ENCODE measurements around the gene PPP2R2C.

The PPP2R2C gene

DNA sequence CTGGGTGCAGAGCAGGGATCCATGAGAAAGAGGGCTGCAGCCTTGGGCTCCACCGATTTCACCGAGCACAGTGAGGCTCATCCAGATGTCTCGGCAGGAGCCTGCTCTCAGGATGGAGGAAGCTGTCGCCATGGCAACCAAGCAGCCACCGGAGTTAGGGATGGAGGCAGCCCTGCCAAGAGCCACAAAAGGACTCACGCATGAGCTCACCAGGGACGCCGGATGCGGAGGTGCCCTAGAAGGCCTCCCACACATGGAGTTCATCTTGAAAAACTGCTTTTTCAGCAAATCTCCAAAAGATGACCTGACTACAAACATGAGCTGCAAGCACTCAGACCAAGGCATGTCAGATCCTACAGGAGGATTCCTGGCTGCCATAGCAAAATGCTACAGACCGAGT, 112.0 kb downstream of the PPP2R2C start:
- no peak for DNase-seq

DNA sequence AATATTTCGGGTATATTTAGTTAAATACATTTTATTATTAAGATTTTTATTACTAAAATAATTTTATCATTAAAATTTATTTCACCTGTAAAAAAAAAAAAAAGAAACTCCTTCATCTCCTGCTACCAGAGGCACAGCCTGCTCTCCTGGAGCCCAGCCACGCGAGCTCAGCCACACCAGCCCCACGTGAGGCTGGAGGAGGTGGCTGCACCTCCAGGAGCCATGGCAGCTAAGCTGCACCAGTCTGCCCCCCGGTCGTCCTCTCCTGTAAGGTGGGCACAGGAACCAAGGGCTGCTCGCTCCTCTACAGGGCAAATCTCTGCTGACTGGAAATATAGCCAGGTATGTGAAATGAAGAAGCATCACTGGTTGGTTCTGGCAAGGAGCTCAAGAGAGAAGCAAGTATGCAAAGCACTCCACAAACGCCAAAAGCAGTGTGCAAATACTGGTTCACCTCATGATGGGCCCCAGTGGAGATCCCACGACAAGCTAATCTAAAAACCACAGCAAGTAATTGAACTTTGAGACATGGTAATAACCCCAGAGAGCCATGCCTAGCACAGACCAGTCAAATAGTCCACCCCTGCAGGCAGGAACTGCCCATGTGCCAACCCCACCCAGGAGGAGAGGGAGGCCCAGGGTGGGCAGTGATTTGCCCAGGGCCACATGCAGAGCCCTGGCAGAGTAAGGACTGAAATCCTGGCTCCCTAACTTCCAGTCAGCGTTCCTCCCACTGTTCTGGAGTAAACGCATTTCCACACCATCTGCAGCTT, 112.7 kb downstream of the PPP2R2C start:
- DNase-seq = no peak

DNA sequence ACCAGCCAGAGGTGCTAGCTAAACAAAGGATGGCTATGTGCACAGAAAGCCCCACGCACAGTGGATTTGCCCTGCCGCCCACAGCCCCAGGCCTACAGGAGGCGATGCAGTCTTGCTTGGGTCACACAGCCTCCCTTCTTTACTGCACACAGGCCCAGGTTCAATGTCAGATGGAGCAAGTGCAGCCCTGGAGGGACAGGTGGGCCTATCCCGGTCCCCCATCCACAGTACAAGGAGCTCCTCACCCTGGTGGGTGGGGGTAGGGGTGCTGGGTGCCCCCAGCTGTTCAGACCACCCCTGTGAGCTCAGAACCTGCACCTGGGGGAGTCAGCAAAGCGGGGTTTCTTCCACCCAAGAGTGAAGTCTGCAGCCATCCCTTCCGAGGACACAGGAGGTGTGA, 114.9 kb downstream of the PPP2R2C start:
- no peak for DNase-seq

DNA sequence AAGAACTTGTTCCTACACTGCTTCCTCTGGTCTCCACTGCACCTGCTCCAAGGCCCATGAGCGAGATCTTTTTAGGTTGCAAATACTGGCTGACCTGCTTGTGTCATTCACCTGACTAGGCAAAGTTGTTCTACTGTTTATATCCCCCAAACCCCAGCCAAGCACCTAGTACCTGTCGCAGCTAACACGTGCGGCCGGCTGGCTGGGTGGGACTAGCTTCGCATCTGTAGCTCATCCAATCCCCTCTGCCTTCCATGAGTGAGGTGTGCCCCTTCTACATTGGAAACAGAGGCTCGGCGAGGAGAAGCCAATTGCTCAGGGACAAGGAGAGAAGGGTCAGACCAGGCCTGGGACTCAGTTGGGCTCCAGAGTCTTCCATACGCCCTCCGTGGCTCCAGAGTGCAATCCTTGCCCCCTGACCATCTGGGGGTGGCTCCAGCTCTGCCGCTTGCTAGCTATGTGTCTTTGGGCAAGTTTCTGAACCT, 116.3 kb downstream of the PPP2R2C start:
- no peak for DNase-seq

DNA sequence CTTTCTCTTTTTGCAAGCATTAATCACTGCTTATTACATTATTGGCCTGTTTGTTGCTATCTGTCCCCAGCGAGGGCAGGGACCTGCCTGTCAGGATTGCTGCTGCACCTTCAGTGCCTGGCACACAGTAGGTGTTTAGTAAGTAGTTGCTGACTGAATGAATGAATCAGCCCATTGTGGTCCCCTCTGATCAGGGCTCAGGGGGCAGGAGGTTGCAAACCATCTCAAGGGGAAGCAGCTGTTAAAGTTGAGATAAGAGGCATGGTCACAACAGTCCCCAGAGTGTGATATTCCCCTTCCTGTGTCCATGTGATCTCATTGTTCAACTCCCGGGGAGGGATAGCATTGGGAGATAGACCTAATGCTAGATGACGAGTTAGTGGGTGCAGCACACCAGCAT, 117.4 kb downstream of the PPP2R2C start:
- no peak for DNase-seq

DNA sequence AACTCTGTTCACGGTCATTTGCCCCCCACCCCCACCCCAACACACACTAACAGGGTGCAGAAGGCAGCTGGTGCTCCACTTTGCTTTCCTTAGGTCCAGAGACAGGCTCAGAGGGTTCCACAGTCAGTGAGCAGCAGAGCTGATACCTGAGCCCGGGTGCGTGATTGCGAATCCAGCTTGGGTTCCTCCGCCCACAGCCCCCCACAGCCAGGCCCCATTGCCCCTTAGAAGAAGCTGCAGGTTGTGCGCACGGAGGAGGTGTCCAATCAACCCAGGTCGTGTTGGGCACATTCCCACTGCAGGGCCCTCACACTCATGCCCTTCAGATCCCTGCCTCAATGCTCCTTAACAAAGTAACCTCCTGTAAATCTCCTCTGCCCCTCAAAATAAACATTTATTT, 117.8 kb downstream of the PPP2R2C start:
- no peak for DNase-seq

DNA sequence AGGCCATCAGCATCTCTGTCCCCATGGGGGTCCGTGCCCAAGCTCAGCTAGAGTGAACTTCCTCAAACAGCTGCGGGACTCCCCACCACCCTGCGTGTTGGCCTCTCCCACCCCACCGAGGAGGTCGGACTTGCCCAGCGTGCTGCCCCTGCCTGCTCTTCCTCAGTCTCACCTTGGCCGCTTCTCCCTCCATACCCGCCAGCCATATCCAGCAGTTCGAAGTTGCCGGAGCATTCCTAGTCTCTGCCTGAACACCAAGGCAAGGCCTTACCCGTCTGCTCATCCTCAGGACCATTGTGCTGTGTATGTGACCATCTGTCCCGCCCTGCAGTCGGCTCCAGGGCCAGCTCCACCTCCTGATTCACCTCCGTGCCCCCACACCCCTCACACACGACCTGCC, 118.3 kb downstream of the PPP2R2C start:
- DNase-seq = no peak

DNA sequence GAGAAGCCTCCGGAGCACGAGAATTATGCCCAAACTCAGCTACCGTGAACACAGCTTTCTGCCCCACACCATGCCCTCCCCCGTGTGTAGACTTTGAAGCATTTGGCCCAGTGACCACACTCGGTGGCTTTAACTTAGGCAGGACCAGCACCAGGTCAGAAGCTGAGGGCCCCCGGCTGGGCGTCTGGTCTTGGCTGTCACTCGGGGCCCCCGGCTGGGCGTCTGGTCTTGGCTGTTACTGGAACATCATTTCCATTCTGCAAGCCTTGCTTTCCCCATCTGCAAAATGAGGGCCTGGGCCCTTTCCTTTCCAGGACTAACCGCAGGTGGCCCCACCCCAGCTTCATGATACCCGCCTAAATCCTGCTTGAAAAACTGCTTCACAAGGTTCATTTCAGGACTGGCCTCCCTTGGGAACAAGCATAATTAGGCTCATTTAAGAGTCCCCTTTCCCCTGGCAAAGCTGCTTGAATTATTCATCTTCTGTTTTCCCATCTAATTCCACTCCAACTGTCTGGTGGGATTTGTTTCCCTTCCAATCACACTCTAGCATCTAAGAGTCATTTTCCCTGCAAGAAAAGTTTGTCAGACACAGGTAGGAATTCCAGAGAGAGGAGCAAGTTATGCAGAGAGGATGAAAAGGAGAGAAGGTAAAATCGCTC, 120.3 kb downstream of the PPP2R2C start:
- no peak for DNase-seq

DNA sequence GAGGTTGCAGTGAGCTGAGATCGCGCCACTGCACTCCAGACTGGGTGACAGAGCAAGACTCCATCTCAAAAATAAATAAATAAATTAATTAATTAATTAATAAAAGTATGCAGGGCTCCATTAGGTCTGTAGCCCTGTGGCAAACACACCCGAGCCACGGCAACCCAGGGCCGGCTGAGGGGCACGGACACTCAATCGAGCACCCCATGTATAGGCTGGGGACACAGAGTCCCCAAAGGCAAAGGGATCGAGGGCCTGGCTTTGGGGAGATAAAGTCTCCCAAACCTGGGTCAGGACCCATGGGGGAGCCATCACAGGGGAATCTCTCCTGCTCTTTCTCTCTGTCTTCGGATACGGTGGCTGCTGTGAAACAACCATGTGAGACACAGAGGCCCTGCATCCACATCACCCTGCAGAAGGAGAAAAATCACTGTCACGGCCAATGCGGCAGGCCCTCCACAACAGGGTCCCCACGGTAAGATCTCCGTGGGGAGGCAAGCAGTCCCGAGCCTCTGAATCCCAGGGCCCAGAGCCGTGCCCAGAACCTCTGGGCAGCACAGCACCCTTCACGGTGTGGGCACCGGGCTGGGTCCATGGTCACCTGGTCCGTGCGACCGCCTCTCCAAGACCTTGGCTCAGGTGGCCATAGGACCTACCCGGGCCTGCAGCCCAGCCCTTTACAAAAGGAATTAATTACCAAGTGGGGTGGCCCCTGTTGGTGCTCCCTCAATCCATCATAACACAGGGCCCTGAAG, 121.0 kb downstream of the PPP2R2C start:
- no peak for DNase-seq

DNA sequence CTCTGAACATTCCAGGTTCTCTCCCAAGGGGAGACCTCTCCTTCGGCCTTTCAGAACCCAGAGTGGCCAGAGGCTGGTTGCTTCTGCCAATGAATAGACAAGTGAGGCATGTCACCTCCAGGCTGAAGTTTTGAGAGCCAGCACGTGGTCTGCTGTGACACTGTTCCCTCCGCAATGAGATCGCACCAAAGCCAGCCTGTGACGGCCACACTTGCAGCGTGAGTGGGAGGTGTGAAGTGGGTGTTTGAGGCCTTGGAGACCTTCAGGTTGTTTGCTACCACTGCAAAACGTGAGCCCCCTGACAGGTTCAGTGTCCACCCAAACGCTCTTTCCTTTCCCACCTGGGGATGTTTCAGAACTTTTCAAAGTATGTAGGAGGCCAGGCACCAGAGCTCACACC, 121.8 kb downstream of the PPP2R2C start:
- DNase-seq = no peak

DNA sequence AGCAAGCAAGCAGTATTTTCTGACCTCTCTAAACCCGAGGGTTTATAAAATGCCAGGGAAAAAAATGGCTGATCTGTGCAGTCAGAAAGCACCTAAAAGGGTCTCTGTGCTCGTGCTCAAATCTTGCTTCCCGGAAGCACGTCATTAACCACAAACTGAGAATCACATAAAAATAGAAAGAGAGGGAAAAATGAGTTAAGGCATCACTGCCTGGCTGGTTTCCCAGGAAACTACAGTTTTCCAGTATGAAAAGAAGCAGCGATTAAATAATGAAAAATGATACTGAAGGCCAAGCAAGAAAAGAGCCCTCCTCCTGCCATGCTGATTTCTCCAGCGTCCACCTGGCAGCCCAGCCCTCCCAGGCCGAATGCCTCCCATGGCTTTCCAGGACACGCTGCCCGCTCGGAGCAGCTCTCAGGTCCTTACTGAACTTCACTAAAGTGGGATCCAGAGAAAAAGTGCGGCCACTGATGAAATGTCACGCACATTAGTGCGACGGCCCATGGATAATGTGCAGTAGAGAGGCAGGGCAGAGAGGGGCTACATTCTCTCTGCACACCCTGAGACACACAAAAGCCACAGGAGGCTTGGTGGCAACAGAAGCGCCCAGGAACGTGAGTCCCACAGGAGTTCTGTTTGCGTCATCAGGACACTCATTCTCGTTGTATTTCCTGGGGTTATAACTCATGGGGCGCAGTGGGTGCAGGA, 122.4 kb downstream of the PPP2R2C start:
- no peak for DNase-seq

DNA sequence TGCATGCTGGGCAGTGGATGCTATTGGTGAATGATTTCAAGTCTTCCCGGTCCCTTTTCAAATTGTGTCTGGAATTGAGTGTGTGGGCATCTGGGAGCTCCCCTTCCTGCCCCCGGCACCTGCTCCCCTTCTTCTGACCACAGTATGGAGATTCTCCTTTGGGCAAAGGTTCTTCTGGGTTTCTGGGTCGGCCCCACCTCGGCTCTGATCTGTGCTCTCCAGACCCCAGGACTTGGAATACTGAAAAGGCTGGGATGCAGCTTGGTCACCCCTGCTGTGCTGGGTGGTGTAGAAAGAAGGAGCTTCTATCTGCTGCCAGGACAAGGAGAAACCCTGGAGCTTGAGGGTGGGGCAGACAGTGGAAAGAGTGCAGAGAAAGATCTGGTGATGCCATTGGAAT, 124.0 kb downstream of the PPP2R2C start:
- no peak for DNase-seq

DNA sequence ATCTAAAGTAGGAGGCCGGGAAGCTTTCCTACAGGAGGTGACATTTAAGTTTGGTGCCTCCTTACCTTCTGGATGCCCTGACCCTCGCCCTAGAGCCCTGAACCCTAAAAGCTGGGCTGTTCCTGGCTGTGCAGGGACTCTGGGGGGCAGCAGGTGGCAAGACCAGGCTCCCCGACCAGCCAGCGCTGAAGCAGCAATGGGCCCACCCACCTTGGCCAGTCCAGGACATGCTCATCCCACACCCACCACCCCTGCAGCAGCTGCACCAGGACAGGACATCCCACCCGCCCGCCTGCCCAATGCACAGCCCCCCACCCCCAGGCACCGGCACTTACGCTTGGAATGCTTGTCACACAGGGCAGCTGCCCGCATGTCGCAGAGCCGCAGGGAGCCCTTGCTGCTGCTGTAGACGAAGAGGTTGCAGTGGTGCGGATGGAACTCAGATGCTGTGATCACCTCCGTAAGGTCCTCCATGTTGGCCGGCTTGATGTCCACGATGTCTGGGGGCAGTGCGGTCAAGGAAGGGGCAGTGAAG, 124.8 kb downstream of the PPP2R2C start:
- DNase-seq = no peak

DNA sequence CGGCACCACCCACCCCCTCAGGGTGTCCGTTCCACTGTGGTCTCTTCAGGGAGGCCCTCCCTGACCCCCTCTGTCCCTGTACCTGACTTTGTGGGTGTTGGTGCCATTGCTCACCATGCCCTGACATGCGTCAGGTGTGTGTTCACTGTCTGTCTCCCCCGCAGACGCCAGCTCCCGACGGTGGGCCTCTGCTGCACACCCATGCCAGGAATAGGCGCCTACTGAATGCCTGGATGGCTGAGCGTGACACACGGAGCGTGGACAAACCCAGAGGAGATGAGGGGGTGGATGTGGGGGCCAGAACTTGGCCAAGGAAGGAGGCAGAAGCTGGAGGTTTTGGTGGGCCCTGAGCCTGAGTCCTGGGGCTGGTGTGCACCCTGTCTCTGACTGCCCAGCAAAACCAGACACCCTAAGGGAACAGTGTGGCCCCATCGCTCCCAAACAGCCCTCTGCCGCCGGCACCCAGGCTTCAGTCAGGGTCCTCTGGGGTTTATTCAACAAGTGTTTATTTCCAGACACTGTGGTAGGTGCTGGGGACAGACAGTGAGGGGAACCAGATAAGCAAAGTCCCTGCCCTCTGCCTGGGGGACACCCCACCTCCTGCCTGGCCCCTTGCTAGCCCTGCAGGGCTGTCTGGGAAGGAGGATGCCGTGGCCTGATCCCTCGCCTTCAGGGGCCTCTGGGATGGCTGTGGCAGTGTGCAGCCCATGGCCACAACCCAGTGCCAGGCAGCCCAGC, 125.9 kb downstream of the PPP2R2C start:
- no peak for DNase-seq

DNA sequence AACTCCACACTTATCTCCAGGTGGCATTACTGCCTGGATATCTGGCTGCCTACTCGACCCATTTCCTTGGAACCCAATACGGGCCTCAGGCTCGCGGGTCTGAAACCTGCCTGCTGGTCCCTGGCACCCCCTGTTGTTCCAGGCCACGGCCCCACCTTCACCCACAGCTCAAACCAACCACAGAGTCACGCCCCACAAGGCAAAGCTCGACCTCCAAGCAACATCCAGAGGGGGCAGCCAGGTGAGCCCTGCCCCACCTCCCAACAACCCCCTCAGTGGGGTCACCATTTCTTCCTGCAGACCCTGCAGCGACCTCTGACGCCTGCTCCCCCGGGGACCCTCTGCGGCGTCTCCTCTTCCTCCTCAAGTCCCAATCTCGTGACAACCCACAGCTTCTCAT, 126.5 kb downstream of the PPP2R2C start:
- DNase-seq = no peak

DNA sequence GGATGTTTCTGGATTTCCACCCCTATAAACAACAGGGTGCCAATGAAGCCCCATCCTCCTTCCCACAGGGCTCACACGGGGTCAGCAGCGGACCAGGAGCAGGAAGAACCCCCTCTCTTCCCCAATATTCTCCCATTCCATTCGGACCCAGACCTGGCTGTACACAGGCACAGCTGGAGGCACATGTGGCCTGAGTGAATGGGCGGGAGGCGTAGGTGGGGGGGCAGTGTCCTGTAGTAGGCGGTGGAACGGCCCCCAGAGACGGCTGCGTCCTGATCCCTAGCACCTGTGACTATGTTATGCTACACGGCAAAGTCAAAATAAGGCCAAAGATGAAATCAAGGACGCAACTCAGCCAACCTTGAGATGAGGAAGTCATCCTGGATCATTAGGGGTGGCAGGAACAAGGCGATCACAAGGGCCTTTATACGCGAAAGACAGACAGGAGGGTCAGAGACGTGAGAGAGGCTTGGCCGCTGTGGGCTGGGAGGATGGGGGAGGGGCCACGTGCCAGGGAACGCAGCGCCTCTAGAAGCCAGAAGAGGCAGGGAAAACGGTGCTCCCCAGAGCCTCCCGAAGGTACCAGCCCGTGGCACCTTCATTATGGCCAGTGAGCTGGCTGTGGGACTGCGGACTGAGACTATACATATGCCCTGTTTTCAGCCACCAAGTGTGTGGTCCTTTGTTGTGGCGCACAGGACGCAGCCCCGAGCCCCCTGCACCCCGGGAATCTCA, 127.2 kb downstream of the PPP2R2C start:
- DNase-seq = no peak

DNA sequence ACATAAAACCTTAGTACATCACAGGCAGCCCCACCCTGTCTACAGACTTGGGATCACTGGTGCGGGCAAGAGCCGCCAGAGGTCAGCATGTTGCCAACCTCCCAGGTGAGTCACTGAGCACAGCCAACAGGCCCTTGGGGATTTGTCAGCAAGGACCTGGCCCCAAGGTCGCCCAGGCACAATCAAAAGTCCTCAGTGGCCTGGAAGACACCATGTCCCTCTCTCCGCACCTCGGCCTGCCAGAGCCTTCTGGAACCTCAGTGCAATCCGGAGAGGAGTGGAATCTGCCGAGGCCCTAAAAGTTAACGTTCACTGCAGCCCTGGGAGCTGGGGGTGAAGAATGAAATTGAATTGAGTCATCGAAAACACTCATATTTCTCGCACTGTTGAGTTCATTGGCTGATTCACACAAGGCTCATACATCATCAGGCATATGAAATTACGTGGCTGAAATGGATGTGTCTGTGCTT, 128.4 kb downstream of the PPP2R2C start:
- no peak for DNase-seq

DNA sequence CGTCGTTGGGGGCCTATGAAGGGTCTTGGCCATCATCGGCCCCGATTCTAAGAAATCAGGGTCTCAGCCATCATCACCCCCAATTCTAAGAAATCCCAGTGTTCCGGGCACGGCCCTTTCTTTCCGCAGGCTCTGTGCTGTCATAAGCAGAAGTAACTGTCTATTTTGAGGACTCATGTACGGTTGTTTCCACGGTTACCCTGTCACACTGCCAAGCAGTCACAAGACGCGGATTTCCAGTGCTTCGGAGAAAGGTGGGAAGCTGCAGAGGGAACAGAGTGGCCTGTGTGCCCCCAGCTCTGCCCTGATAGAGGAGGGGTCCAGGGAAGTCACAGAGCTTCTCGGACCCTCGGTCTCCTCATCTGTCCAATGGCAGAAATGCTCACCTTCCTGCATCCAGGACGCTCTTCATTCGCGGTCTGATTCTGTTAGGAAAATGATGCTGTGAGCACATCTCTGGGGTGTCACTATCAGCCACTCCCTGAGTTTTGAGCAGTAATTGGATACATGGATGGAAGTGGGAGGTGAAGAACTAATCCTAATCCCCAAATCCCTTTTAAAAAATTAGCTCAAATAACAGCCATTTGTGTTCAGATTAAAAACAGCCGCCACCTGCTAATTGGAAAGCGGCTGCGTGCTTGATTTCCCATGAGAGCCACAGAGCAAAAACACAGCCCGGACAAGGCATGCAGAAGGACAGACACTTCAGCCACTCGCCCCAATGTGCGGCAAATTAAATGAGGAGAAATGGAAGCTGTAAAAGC, 129.7 kb downstream of the PPP2R2C start:
- DNase-seq = no peak

DNA sequence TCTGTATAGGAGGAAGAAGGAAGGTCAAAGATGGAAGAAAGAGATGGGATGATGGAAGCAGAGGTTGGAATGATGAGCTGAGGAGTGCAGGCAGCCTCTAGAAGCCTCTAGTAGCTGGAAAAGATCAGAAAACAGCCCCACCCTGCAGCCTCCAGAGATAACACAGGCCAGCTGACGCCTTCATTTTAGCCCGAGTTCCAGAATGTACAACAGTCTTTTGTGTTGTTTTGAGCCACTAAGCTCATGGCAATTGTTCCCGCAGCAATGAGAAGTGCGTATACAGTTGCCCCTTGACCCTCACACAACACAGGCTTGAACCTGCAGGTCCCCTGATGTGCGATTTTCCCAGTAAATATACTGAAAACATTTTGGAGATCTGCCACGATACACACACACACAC, 130.7 kb downstream of the PPP2R2C start:
- no peak for DNase-seq

DNA sequence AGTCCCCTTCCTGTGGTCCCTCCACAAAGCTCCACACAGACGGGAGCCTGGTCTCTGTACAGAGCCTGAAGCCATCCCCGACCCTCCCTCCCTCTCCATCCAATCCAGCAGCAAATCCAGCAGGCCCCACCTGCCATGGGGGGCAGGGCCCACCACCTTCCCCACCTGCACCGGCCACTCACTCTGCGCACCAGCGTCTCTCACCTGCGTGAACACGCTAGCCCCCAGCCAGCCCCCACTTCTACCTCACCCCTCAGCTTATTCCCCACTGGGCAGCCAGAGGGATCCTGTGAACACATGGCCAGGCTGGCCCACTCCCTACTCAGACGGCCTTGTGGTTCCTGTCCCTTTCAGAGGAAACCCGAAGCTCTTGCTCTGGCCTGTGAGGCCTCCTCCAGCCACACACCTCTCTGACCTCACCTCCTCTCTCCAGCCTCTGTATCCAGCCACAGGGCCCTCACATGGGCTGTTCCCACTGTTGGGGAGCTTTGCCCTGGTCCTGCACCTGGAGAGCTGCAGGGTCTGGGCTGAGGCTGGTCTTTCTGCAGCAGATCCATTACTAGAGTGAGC, 131.9 kb downstream of the PPP2R2C start:
- peak; percentile 25 for DNase-seq
